NCI-H2081 treated with DMSO at 0.1 percent for 48 hours (cell line): ENCODE data around the gene LIPM.
"Not testable (repeated sequence)": the region's sequence is repeated elsewhere in the genome, so short reads cannot be mapped to it uniquely, and the experiment has no call there.

Experiments
- DNase-seq: peaks from one replicate; lab custom pipeline; 2025; lab: John Stamatoyannopoulos, UW

LIPM gene

GRCh38 chr10:88800152-88801125, 2.1 kb upstream of the LIPM start:
- DNase-seq: no peak

- DNase-seq: no peak
These were observed 1.1 kb downstream of the LIPM start for GRCh38 chr10:88803641-88804040.

GRCh38 chr10:88804083-88804812, 1.7 kb downstream of the LIPM start:
- DNase-seq: no peak

- DNase-seq: no peak
These were observed 2.8 kb downstream of the LIPM start for GRCh38 chr10:88805361-88805760.

DNA sequence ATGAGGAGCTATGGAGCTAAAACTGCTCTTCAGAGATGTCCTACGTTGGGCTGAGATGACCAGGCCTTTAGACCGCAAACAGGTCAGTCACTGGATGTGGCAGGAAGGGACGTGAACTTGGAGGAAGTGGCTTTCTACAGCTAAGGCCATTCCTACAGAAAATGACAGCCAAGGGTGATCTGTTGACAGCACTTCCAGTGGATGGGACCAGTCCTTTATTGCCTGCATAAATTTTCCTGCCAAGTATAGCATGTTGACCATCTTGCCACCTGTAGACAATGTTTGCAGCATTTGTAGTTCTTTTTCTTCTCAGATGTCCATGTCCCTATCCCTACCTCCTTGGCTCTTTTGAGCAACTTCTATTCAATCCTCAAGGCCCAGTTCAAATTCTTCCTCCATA, 3.4 kb downstream of the LIPM start:
- no peak for DNase-seq

- DNase-seq: no peak
These were observed 7.1 kb downstream of the LIPM start for GRCh38 chr10:88809621-88810020.

DNA sequence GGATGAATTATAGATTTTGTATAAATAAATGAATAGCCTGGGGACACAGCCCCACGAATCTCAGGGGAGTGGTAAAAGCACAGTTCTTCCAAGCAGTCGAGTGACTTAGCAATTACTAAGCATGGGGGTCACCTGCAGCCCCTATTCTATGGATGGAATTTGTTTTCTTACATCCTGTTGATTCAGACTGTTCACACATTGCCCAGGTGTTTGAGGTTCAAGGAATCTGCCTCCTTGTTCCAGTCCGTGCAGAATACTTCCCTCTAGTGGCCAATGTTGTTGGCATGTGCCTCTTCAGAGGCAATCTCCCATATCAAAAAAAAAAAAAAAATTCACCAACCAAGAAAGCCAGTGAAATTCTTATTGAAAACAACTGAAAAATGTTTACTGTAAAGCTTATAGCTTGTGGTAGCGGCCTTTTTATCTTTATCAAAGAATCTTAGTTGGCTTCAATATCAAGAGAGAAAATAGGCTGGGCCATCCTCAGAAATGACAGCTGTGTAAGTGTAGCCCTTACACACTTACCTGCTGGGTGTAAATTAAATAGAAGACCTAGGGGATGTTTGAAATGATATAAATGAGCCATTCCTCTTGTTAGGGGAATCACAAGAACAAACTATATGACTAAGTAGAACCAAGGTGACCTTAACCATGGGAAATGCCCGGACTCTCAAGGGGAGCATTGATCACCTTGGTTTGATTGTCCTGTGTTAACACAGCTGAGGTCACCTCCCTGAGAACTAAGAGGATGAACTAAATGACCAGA, 7.8 kb downstream of the LIPM start:
- DNase-seq: peak; percentile 26

DNA sequence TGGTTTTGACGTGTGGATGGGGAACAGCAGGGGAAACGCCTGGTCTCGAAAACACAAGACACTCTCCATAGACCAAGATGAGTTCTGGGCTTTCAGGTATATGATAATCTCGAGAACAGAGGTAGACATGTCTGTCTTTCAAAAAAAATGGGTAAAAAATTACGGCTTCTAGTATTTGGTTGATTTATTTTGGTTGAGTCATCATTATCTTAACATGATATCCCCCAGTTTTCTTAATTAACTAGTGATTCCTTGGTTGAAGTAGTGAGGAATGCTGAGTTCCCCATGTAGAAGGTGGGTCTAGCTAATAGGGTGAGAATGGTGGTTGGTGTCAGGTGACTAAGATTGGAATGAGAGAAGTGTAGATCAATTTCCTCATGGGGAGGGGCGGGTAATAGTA, 10.7 kb downstream of the LIPM start:
- no peak for DNase-seq

DNA sequence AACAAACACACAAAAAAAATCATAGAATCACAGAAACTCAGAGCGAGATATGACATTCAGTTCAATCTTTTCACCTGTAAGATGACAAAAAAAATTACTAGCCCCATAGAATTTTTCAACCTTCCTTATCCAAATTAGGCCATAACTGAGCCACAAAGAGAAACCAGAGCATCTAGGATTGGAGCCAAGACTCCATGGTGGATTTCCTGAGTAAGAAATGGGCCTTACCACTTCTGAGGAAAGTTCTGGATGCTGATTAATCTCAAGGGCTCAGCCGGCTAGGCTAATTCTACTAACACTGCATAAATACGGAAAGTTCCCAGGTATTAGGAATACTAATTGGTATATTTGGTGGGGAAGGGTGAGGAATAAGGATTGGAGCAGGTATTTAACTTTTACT, 16.8 kb downstream of the LIPM start:
- DNase-seq: no peak

DNA sequence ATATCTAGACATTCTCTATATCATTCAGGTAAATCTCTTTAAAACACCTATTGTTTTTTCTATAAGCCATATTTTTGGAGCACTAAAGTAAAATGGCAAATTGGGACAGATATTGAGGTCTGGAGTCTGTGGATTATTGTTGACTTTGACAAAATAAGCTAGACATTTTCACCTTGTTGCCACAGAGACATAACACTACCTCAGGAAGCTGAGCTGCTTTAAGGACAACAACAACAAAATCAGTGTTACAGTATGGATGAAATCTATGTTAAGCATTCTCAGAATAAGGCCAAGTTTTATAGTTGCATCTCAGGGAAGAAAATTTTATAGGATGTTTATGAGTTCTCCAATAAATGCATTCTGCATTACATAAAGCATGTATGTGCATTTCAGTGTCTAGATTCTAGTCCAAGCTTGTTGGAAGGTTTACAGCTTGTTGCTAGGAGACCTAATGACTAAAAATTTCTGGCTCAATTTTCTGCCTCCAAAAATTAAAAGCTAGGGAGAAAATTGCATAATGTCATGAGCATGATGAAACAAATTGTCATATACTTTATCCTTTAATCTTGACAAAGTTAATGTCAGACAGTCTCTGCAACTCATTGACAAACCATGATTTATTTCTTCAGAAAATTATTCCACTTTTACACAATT, 18.3 kb downstream of the LIPM start:
- no peak for DNase-seq

- no peak for DNase-seq
These were observed 23.9 kb downstream of the LIPM start for GRCh38 chr10:88826388-88826787.

- no peak for DNase-seq
These were observed 25.1 kb downstream of the LIPM start for GRCh38 chr10:88827671-88828070.

- DNase-seq: no peak
These were observed 25.8 kb downstream of the LIPM start for GRCh38 chr10:88828310-88828709.

GRCh38 chr10:88830643-88831268, 28.2 kb downstream of the LIPM start:
- DNase-seq: no peak

- DNase-seq: no peak
These were observed 29.2 kb downstream of the LIPM start for GRCh38 chr10:88831709-88832108.

GRCh38 chr10:88832376-88832775, 29.8 kb downstream of the LIPM start:
- DNase-seq: no peak

DNA sequence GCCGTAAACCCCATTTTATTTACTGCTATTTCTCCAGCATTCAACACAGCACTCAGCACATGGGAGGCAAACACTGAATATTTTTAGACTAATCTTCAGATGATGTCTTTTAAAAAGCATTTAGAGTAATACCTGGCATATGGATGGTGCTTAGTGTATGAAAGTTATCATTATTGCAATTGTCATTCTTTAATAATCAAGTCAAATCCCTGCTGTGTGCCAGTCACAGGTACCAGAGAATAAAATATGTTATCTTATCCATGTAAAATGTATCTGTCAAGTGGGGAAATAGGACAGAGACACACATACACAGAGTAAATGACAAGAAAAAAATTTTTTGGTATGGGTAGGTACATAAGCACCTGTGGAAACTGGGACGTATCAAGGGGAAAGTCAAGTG, 30.6 kb downstream of the LIPM start:
- DNase-seq: no peak

DNA sequence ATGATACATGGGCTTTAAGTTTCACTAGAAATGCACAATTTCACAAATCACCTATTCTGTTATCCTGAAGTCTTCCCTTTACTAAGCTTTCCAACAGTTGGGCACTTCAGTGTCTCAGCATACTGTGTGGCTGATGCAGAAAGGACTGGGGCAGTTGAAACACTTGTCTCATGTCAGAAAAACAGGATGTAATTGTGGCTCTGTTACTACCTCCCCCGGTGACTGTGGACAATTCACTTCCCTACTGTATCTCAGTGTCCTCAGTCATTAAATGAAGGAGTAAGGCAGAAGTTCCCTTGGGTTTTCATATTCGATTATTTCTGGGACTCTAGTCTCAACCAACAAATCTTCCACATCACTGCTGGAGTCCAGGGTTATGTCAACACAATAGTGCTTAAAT, 31.2 kb downstream of the LIPM start:
- no peak for DNase-seq

GRCh38 chr10:88835096-88835909, 32.8 kb downstream of the LIPM start:
- no peak for DNase-seq

- no peak for DNase-seq
These were observed 33.3 kb downstream of the LIPM start for GRCh38 chr10:88835910-88836221.

GRCh38 chr10:88837632-88838031, 35.1 kb downstream of the LIPM start:
- not testable (repeated sequence) for DNase-seq
